NOMO-1 treated with dmso at 0.1 percent for 144 hours (cell line): ENCODE data around the gene SFXN2.
A peak's percentile ranks its signal among the peaks of the same experiment; 100 is the strongest.
"Not testable (repeated sequence)": the region's sequence is repeated elsewhere in the genome, so short reads cannot be mapped to it uniquely, and the experiment has no call there.

Source experiments
- DNase-seq: peaks from one replicate; lab custom pipeline; 2025; ENCODE audit not compliant: unreplicated experiment; lab: John Stamatoyannopoulos, UW

SFXN2 gene

GRCh38 chr10:102714621-102715455 is at the start of gene SFXN2:
Gene SFXN2 (plus strand): TSS chr10:102714636. CDS start chr10:102726637, 12,001 bp downstream.
- DNase-seq: peak; percentile 11

DNA sequence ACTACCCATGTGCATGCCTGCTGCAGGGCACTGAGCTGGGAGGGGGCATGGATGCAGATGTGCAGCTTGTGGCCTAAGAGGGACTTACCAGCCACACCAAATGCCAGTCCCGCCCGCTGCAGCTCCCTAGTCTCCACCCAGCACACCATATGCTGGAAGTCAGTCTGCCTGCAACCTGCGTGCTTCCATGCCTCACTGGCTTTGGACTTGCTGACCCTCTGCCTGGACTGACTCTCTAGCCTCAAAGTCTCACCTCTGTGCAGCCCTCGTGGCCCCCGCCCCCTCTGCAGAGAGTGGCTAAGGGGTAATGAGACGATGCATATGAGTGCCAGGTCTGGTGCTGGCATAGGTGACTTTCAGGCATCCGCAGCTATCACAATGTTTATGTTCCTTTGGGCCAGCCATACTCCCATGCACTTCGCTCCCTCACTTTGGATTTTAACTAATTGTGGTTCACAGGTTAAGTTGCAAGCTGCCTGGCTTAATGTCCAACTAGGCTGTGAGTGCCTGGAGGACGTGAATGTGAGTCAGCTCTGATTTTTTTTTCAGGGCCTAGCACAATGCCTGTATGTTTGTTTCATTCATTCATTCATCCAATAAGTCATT is 48.4 kb upstream of the SFXN2 start:
- DNase-seq: no peak

GRCh38 chr10:102667411-102667810 is 47.0 kb upstream of the SFXN2 start:
- DNase-seq: not testable (repeated sequence)

GRCh38 chr10:102668326-102669107 is 45.9 kb upstream of the SFXN2 start:
- no peak for DNase-seq

DNA sequence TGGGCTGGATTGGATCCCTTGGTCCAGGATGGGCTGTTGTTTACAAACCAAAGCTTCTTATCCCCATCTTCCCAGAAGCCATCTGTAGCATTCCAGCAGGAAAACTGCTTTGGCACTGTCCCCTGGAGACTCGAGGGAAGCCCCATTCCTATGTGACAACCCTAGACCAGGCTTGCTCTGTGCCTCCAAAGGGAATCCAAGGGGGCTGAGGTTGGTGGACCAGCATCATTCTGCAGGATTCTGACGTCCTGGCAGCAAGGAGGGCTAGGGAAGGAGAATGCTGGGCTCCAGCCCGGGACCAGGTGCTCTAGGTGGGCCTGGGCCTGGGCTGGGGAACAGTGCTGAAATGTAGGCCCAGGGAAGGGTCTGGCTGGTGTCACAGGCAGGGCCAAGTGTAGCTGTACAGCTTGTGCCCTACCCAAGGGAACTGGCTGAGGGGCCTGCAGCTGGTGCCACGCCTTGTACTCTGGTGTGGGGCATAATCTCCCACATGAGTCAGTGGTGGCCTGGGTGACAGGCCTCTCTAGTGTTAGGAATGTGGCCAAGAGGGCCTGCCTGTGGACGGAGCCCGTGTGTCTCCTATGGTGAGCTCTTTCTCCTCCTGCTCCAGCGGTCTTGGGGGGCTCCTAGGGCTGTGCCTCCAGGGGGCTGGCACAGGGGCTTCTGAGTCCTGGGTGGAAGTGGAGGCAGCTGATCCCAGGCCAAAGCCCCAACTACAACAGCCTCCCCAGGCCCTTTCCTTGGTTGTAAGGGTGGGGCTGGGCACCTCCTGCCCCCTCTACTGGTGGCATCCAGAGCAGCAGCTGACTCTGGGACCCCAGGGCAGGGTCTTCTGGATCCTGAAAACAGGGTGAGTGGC is 45.0 kb upstream of the SFXN2 start:
- no peak for DNase-seq

DNA sequence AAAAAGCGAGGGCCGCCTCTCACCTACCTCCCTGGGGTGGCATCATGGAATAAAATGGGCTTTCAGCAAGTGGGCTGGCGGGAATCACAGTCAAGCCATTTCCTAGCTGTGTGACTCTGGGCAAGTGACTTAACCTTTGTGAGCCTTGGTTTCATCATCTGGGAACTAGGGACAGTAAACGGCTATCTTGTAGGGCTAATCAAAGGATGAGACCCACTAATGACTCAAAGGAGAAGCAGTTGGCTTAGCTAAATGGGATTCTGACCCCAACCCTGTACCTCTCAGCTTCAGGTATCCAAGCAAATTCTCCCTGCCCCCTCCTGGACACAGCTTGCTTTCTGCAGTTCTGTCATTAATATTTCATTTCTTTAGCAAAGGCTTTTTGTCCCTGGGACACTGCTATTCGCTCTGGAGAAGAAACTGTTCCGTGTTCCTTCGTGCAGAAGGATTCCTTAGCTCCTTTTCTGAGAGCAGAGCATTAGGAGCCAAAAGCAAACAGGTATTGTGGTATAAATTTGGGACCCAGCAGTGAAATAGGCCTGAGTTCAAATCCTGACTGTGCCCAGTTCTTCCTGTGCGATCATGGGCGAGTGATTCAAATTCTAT is 44.3 kb upstream of the SFXN2 start:
- no peak for DNase-seq

GRCh38 chr10:102670871-102671434 is 43.5 kb upstream of the SFXN2 start:
- no peak for DNase-seq

- no peak for DNase-seq
These were observed 41.1 kb upstream of the SFXN2 start for GRCh38 chr10:102673236-102673818.

- DNase-seq: no peak
These were observed 40.5 kb upstream of the SFXN2 start for GRCh38 chr10:102673819-102674511.

DNA sequence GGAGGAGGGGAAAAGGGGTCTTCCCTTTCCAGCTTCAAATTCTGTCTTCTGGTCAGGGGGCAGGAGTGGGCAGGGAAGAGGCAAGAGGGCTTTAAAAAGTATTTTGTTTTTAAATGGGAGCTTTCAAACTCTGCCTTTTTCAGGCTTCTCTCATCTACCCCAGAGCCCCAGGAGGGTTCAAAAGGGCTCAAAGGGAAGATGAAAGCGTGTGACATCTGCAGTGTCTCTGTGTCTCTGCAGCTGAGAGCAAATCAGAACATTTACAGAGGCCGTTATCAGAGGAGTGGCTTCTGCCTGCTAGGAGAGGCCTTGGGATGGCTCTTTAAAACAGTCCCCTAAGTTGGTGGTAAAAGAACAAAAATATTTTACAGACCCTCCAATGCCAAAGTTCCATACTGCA is 39.9 kb upstream of the SFXN2 start:
- no peak for DNase-seq

DNA sequence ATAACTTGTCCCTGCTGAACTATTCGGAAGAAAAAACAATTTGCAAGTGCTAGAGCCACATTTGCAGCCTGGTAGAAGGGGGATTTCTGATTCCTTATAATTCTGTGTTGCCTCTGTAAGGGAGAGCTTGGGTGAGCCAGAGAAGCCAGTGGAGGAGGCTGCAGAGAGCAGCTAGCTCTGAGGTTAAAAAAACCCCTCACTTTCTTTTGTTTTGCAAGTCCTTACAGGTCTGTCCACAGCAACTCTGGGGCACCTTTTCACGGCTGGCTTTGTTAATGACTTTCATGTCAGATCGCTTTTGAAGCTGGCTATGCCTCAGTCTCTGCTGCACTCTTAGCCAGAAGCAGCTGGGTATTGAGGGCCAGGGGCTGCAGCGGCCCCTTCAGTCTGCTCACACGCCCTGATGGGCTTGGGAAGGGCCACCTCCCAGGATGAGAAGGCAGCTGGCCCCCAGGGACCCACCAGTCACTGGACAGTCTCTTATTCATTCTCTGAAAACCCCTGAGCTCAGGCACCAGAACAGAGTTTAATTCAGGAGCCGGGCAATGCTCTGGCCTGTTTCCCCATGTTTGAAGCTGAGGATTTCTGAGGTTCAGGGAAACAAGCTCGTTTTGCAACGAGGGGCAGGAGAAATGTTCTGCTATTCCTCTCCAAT is 39.3 kb upstream of the SFXN2 start:
- no peak for DNase-seq

DNA sequence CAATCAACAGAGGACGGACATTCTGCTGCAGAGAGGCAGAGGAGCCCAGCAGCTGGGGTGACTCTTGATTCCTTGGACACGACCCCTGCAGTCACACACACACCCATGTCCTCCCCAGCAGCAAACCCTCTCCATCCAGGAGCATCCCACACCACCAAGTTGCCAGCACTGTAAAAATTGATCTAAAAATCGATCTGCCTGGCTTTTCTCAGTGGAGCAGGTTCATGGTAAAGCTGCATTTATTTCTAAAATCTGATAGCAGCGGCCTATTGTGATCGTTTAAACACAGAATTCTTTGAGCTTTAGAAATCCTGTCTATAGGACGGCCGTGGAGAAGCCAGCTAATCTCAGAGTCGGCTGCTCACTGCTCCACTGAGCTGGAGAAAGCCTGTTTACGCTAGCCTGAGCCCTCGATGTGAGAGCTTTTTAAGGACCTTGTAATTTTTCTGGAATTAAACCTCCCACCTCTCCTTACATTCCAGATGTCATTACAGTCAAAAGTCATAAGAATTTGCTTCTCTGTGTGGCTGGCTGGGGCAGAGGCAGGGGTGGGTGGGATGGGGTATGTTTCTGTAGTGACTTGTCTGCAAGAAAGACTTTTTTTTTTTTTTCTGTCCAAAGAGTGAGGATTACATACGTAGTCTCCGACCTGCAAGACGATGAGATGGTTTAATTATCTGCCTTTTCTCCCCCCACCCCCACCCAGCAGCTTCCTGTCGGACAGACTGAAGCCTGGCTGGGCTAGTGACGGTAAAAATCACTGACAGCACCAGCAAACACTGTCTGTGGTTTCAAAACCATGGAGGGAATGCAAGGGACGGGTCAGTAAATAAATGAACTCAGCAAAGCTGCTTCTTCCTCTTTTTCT is 38.5 kb upstream of the SFXN2 start:
- peak; percentile 68 for DNase-seq

GRCh38 chr10:102676534-102677315 is 37.7 kb upstream of the SFXN2 start:
- DNase-seq: no peak

DNA sequence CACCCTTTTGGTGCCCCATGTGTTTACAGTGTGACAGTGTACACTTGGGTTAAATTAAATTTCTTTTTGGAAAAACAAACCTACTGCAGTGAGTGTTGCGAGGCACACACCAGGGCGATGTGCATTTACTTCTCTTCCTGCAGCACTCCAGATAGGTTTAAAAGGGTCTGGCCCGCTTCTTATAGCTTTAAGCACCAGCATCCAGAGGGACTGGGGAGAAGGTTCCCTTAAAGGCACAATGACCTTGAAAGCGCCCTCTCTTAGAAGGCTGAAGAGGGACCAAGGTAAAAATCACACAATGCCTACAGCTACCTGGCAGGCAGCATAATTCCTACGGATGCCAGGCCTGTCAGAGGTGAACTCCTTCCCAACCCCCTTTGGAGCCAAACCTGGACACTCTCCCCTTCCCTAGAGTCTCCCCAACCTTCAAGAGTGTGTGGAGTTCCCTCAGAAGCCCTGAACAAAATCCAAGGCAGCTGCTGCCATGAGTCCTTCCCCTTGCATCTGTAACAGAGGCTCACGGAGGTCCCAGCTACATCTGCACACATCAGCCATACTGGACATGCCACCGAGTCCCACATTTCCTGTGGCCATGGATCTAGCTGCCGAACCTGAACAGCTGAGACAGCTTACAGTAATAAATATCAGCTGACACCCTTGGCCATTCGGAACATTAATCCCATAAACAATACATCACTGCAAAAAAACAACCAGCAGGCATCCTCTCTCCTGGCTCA is 36.9 kb upstream of the SFXN2 start:
- no peak for DNase-seq

DNA sequence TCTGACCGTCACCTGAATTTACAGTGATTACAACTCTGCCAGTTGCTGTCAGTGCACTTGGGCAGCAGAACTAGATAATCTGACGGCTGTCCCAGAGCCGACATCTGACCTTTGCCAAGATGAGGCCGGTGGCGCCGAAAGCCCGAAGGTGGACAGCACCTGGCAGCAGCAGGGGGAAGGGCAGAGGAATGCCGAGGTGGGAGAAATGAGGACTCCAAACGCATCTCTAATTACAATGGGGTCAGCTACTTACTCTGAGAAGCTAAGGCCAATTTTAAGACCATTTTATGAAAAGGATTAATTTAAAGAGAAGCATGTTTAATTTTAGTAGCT is 36.4 kb upstream of the SFXN2 start:
- DNase-seq: no peak

DNA sequence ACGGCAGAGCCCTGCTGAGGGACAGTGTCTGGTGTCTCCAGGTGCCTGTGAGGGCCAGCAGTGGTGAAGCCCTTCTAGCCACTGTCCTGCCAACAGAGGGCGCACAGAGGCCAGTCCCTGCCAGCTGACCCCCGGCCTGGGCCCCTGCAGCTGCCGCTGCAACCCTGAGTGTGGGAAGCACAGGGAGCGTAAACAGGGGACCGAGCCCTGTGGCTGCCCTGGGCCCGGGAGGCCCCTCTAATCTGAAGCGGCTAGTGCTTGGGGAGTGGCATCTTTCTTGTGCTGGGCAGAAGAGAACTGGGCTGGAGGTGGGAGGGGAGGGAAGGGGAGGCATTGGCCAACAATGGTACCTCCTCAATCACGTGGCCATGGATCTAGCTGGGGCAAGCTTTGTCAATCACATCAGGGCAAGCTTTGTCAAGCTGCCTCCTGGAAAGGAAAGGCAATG is 35.6 kb upstream of the SFXN2 start:
- peak; percentile 66 for DNase-seq
